GM12878 (cell line): ENCODE measurements around the gene SCTR. TPM values are rescaled to one million over a fixed set of nuclear protein-coding genes. Genes with fewer than 3 reads are reported as not detected.

Experiments used
- ATAC-seq: fragments of 200-7000 bp; cut with Tn5 transposase; 3 replicates; pipeline ENCODE4 v1.9.1; 2020; ENCODE audit warnings: mild to moderate bottlenecking, moderate library complexity
- BruUV-seq: library from RNA; stranded (reverse); fragments of 400-500 nt; replicated peaks from 2 replicates; lab custom pipeline; 2021; lab: Mats Ljungman, UMichigan
- CTCF ChIA-PET: fragments of 300-600 bp; sonication (Branson Sonifier 250); formaldehyde crosslinking; extraction: SDS; loops from one replicate; lab custom pipeline; 2021; ENCODE audit warnings: inconsistent platforms; lab: Yijun Ruan, JAX
- POLR2A ChIA-PET: fragments of 350-600 bp; formaldehyde crosslinking; extraction: SDS; loops from one replicate; lab custom pipeline; 2021; ENCODE audit warnings: inconsistent platforms; lab: Charles Lee
- RAD21 ChIA-PET: fragments of 300-600 bp; sonication (Branson Sonifier 250); formaldehyde crosslinking; loops from one replicate; lab custom pipeline; 2023; ENCODE audit warnings: antibody characterized with exemption; ENCODE audit not compliant: unreplicated experiment; lab: Charles Lee
- SMC1A ChIA-PET: fragments of 300-600 bp; sonication (Branson Sonifier 250); formaldehyde crosslinking; loops from one replicate; lab custom pipeline; 2023; ENCODE audit not compliant: unreplicated experiment, uncharacterized antibody; lab: Charles Lee
- DNase-seq: peaks from one replicate; pipeline ENCODE4 v3.0.0-alpha.2; 2011; ENCODE audit warnings: low read depth, low spot score
- FAIRE-seq: peaks from 3 replicates; lab custom pipeline; 2011; peaks lifted over from hg19 to GRCh38; lab: Jason Lieb, UNC
- H2AFZ ChIP-seq: 2 replicates; pipeline ENCODE4 v1.6.0; 2011; ENCODE audit warnings: low read depth, low read length, control low read depth; ENCODE audit not compliant: control insufficient read depth
- H3K27ac ChIP-seq: 2 replicates; pipeline ENCODE4 v1.5.1; 2011; ENCODE audit warnings: control low read depth; ENCODE audit not compliant: control insufficient read depth, insufficient read depth
- H3K27me3 ChIP-seq, 2 experiments: replicated peaks in 1 of 2; 2 replicates each; pipeline versions ENCODE4 v1.6.0 to v1.6.1; 2011; ENCODE audit warnings: low read length in 1 of 2; ENCODE audit not compliant: control insufficient read depth in 2 of 2, insufficient read depth in 2 of 2
- H3K36me3 ChIP-seq, 2 experiments: 2 replicates each; pipeline ENCODE4 v1.5.1; 2011; ENCODE audit warnings: low read length in 1 of 2; ENCODE audit not compliant: control insufficient read depth in 2 of 2, insufficient read depth in 2 of 2
- H3K4me1 ChIP-seq: 2 replicates; pipeline ENCODE4 v1.6.1; 2011; ENCODE audit warnings: mild to moderate bottlenecking, low read length, moderate library complexity, mixed read lengths; ENCODE audit not compliant: control insufficient read depth, insufficient read depth
- H3K4me2 ChIP-seq: 2 replicates; pipeline ENCODE4 v1.6.0; 2011; ENCODE audit warnings: control low read depth; ENCODE audit not compliant: control insufficient read depth, insufficient read depth
- H3K4me3 ChIP-seq: fragments of 200-600 bp; sonication (generic); 2 replicates; pipeline ENCODE4 v1.5.1; 2016
- H3K79me2 ChIP-seq: 2 replicates; pipeline ENCODE4 v1.6.0; 2011; ENCODE audit warnings: low read length; ENCODE audit not compliant: control insufficient read depth, insufficient read depth
- H3K9ac ChIP-seq: 2 replicates; pipeline ENCODE4 v1.8.0; 2011; ENCODE audit warnings: low read length, control low read depth, mixed read lengths; ENCODE audit not compliant: control insufficient read depth, insufficient read depth
- H3K9me3 ChIP-seq: replicated peaks from 3 replicates; pipeline ENCODE4 v1.5.1; 2011; ENCODE audit warnings: mild to moderate bottlenecking, low read length; ENCODE audit not compliant: control insufficient read depth, insufficient read depth
- H4K20me1 ChIP-seq: 2 replicates; pipeline ENCODE4 v1.6.0; 2011; ENCODE audit not compliant: control insufficient read depth, insufficient read depth
- MEF2B ChIP-seq: fragments of 450-650 bp; IDR thresholded peaks from 2 replicates; pipeline ENCODE4 v1.6.1; 2018; ENCODE audit warnings: mild to moderate bottlenecking, moderate library complexity; ENCODE audit not compliant: partially characterized antibody, poor library complexity, severe bottlenecking
- MTA2 ChIP-seq: fragments of 450-650 bp; IDR thresholded peaks from 2 replicates; pipeline ENCODE4 v1.6.1; 2016; ENCODE audit warnings: low read depth, mild to moderate bottlenecking, moderate library complexity
- RAD51 ChIP-seq: fragments of 450-650 bp; IDR thresholded peaks from 2 replicates; pipeline ENCODE4 v1.6.1; 2016; ENCODE audit warnings: moderate library complexity, mild to moderate bottlenecking, inconsistent platforms
- ZNF687 ChIP-seq: fragments of 450-650 bp; IDR thresholded peaks from 2 replicates; pipeline ENCODE4 v1.6.1; 2017; ENCODE audit warnings: mild to moderate bottlenecking, moderate library complexity
- WGBS: methylation state at CpG from one replicate; pipeline ENCODE4 v1.1.6; 2016; ENCODE audit warnings: low lambda C conversion rate; ENCODE audit not compliant: insufficient replicate concordance, insufficient coverage; ENCODE audit errors: missing lambda C conversion rate; 5-methylcytosine and 5-hydroxymethylcytosine counted together
- in situ Hi-C: fragments of 300-500 bp; cut with MboI; formaldehyde crosslinking; loops from 9 replicates; pipeline ENCODE4 v1.14.3; 2018; ENCODE audit warnings: mixed read lengths
- intact Hi-C: fragments of 100-400 bp; cut with micrococcal nuclease; formaldehyde crosslinking; loops from one replicate; pipeline ENCODE4 v1.14.2; 2022; ENCODE audit not compliant: unreplicated experiment
- polyA plus RNA-seq, 11 experiments: library from polyadenylated mRNA; depleted of rRNA in 4 of 11; unstranded in 6 of 11; stranded (reverse) in 5 of 11; fragments of >200 nt; fragmentation: Nextera tagmentation in 4 of 11; fragmentation: Illumina TruSeq in 1 of 11; extraction: Ambion mirVana in 4 of 11; extraction: Trizol in 1 of 11; gene quantifications; 1 replicate in 1 of 11; 2 replicates in 10 of 11; pipeline versions ENCODE4 v1.2.1 to v1.2.3, GENCODE V29; 2011 to 2016; ENCODE audit warnings: inconsistent platforms in 2 of 11, missing spikeins in 2 of 11, low read depth in 1 of 11
- total RNA-seq, 4 experiments: library from RNA; depleted of rRNA in 3 of 4; stranded (reverse); fragments of >200 nt in 3 of 4; fragmentation: Illumina TruSeq in 1 of 4; extraction: Trizol in 1 of 4; gene quantifications; 2 replicates each; pipeline versions ENCODE4 v1.2.1 to v1.2.3, GENCODE V29; 2013 to 2021
- TF ChIP-seq, protein P1 (sequence below): fragments of 450-650 bp; IDR thresholded peaks from 2 replicates; pipeline ENCODE4 v1.6.1; 2017; ENCODE audit warnings: low read depth, mild to moderate bottlenecking, moderate library complexity

The SCTR gene
- total and polyA plus RNA-seq, 10 of the 15 experiments (the other 5 are each of a cell fraction or from before 2014, with no cell fraction given), result 0.26 TPM; not detected in 9

- TF ChIP-seq ZNF687, result no peak
Measured at GRCh38 chr2:119417908-119418307, 106.4 kb downstream of the SCTR start (continued).

DNA sequence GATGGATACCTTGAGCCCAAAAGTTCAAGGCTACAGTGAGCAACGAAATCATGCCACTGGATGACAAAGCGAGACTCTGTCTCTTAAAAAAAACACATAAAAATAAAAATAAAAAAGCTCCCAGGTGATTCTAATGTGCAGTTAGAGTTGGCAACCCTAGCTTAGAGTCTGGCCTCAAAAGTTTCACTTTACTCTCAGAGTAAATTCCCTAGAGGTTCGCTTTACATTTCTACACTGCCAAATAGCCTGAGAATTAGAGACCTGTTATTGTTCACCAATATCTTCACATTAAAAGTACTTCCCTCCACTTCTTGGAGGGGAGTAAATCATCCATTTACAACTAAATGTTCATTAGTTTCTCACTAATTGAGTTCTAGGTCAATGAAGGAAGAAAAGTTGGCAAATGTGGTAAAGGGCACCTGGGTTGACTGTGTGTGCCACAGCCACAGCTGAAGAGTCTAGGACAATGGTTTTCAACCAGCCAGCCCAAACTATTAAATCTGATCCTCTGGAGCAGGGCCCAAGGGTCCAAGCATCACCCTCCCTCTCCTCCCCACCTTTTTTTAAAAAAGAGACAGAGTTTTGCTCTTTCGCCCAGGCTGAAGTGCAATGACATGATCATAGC is 107.9 kb downstream of the SCTR start:
- FAIRE-seq (no peak), DNase-seq (no peak), ATAC-seq (peak; percentile 60)
- 50% methylated on average over 4 of the region's 4 CpGs for WGBS
- Histone ChIP-seq H4K20me1 (no peaks in the 10 kb centered on the region), H3K4me2 (no peak overlapping the region), H3K9ac (no peak overlapping the region), H3K36me3 (no peaks in the 10 kb centered on the region), H2AFZ (no peak overlapping the region), H3K9me3 (peaks cover 3% of the 10 kb centered on the region; the same call in 2 of the 3 replicates), H3K27me3 (0 out of 4 replicates have a peak, but pooled peaks cover 0 to 2% of the 10 kb centered on the region in 2 experiments), H3K4me3 (no peak overlapping the region), H3K79me2 (no peaks in the 10 kb centered on the region), H3K4me1 (no peaks in the 10 kb centered on the region), H3K27ac (no peak overlapping the region)
- TF ChIP-seq MEF2B, result peak; percentile 88
- TF ChIP-seq RAD51, result no peak
- TF ChIP-seq, protein P1, sequence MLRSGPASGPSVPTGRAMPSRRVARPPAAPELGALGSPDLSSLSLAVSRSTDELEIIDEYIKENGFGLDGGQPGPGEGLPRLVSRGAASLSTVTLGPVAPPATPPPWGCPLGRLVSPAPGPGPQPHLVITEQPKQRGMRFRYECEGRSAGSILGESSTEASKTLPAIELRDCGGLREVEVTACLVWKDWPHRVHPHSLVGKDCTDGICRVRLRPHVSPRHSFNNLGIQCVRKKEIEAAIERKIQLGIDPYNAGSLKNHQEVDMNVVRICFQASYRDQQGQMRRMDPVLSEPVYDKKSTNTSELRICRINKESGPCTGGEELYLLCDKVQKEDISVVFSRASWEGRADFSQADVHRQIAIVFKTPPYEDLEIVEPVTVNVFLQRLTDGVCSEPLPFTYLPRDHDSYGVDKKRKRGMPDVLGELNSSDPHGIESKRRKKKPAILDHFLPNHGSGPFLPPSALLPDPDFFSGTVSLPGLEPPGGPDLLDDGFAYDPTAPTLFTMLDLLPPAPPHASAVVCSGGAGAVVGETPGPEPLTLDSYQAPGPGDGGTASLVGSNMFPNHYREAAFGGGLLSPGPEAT, result no peak
- peak; percentile 27; the same call in 1 of the 2 replicates for TF ChIP-seq MTA2
- in situ Hi-C loops (no loop called here), intact Hi-C loops (no loop called here)
- POLR2A ChIA-PET, result interaction anchor here (0.8 kb wide), 1 partner anchor 14 kb away, joined by 5 read pairs; no protein-coding TSS in a partner anchor
- BruUV-seq, result no TSS peak
- RAD21 ChIA-PET, result interaction anchor here (1.6 to 2.0 kb wide), 3 partner anchors 15 to 61 kb away, joined by 8 to 13 read pairs (median 9); partner anchors contain the start of gene TMEM37
- SMC1A ChIA-PET, result interaction anchor here (1.0 to 4.5 kb wide), 10 partner anchors 11 to 61 kb away, joined by 3 to 23 read pairs (median 4); partner anchors contain the start of gene TMEM37
- CTCF ChIA-PET, result interaction anchor here (0.6 to 3.5 kb wide), 3 partner anchors 10 to 60 kb away, joined by 3 to 31 read pairs (median 5); no protein-coding TSS in a partner anchor
